ENCODE results near the gene RAB27A. TPM values are rescaled to one million over a fixed set of nuclear protein-coding genes. Genes with fewer than 3 reads are reported as not detected.

The RAB27A gene
- total RNA-seq, 6 experiments from 2014 or later = 15.9 to 41.4 (median 21.0) TPM

- intact Hi-C loops (cut with DNase I) = no loop called here
- no peak overlapping the region for H3K27ac ChIP-seq
- no peak for ATAC-seq
Observed at GRCh38 chr15:55247311-55247710, 42.3 kb downstream of the RAB27A start.

DNA sequence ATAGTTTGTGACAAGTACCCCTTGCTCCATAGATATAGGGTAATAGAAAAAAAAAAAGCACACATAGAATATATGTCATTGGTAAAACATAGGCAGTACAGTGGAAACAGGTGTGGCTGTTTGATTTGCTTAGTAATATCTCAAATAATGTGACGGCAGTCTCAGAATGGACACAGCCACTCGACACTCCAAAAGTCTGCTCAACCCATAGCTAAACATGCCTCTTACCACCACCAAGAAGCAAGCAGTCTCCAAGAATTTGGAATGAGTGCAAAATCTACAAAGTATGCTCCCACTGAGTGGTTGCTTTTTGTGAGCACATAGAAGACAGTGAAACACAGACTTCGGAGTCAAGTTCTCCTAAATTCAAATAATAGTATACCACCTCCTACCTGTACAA lies 43.0 kb downstream of the RAB27A start:
- 90% methylated on average over 3 of the region's 3 CpGs for WGBS (ENCODE audit: insufficient coverage, low coverage, low lambda C conversion rate, missing lambda C conversion rate)
- DNase-seq = no peak

More at GRCh38 chr15:55247311-55247710, 42.3 kb downstream of the RAB27A start:
- peaks cover 0 to 38% (median 18%) of the 10 kb centered on the region in 4 donors for H3K4me1 ChIP-seq
- no peak for DNase-seq
- no peaks in the 10 kb centered on the region for H3K9me3 ChIP-seq
- no peaks in the 10 kb centered on the region for H3K36me3 ChIP-seq
- no peaks in the 10 kb centered on the region for H3K27me3 ChIP-seq
- H3K4me3 ChIP-seq = no peak overlapping the region
- TF ChIP-seq CTCF (IDR thresholded peaks at IDR 0.05) (no peak), POLR2A (IDR thresholded peaks at IDR 0.05) (no peak)

DNA sequence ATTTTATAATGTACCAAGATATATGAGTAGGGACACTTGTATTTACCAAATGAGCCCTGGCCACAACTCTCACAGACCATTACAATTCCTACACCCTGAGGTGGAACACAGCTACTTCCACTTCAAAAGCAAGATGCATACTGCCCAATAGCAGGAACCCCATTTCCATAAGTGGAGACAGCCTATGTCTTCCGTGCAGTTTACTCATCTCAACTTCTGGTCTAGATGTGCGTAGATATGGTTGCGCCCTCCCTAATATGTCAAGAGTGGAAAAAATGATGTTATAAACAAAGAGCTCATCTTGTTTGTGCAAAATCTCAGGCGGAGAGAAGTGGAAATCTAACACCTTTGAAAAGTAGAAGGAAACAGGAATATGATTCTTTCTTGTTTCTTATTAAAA lies 44.6 kb downstream of the RAB27A start:
- H3K4me3 ChIP-seq = no peak overlapping the region
- no peaks in the 10 kb centered on the region for H3K36me3 ChIP-seq
- H3K9me3 ChIP-seq = no peaks in the 10 kb centered on the region
- ATAC-seq = no peak
- 98% methylated on average over 4 of the region's 4 CpGs for WGBS (ENCODE audit: insufficient coverage, low coverage, low lambda C conversion rate, missing lambda C conversion rate)
- TF ChIP-seq POLR2A (IDR thresholded peaks at IDR 0.05) (no peak), CTCF (IDR thresholded peaks at IDR 0.05) (no peak)
- DNase-seq = no peak
- H3K27ac ChIP-seq = no peak overlapping the region
- intact Hi-C loops (cut with DNase I) = no loop called here
- H3K27me3 ChIP-seq = no peaks in the 10 kb centered on the region
- peaks cover 0 to 18% (median 7%) of the 10 kb centered on the region in 4 donors for H3K4me1 ChIP-seq

More for the DNA sequence above, 43.0 kb downstream of the RAB27A start:
- TF ChIP-seq CTCF (IDR thresholded peaks at IDR 0.05) = no peak
- no peak for TF ChIP-seq POLR2A (IDR thresholded peaks at IDR 0.05)
- H3K27ac ChIP-seq = no peak overlapping the region
- intact Hi-C loops (cut with DNase I) = no loop called here
- H3K4me3 ChIP-seq = no peak overlapping the region
- H3K9me3 ChIP-seq = no peaks in the 10 kb centered on the region
- H3K27me3 ChIP-seq = no peaks in the 10 kb centered on the region
- H3K4me1 ChIP-seq = peaks cover 0 to 31% (median 14%) of the 10 kb centered on the region in 4 donors
- H3K36me3 ChIP-seq = no peaks in the 10 kb centered on the region
- ATAC-seq = no peak

GRCh38 chr15:55241891-55242290 lies 47.7 kb downstream of the RAB27A start:
- ATAC-seq (no peak), DNase-seq (no peak)
- Histone ChIP-seq H3K4me3 (no peak overlapping the region), H3K4me1 (no peaks in the 10 kb centered on the region), H3K9me3 (no peaks in the 10 kb centered on the region), H3K36me3 (no peaks in the 10 kb centered on the region), H3K27me3 (no peaks in the 10 kb centered on the region), H3K27ac (no peak overlapping the region)
- WGBS (ENCODE audit: insufficient coverage, low coverage, low lambda C conversion rate, missing lambda C conversion rate) = 48% methylated on average over 1 of the region's 1 CpG
- TF ChIP-seq POLR2A (IDR thresholded peaks at IDR 0.05) (no peak), CTCF (IDR thresholded peaks at IDR 0.05) (no peak)
- intact Hi-C loops (cut with DNase I) = no loop called here

DNA sequence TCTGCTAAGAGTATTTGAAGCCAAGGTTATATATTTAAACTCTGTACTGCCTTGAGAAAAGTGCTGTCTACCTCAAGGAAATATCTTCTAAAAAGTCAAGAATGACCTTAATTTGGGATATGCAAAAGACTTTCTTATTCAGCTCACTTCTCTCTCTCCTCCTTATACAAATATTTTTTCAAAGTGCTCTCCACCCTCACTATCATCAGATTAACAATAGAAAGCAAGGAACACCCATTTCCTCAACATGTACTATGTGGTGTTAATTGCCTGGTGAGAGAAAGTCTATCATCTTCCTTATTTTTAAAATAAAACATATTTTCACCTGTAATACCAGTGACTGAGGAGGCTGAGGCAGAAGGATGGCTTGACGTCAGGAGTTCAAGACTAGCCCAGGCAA lies 48.4 kb downstream of the RAB27A start:
- DNase-seq = no peak
- Histone ChIP-seq H3K36me3 (no peaks in the 10 kb centered on the region), H3K9me3 (no peaks in the 10 kb centered on the region), H3K4me1 (no peaks in the 10 kb centered on the region), H3K27ac (no peak overlapping the region), H3K27me3 (no peaks in the 10 kb centered on the region), H3K4me3 (no peak overlapping the region)
- no peak for ATAC-seq
- WGBS (ENCODE audit: insufficient coverage, low coverage, low lambda C conversion rate, missing lambda C conversion rate) = 42% methylated on average over 1 of the region's 1 CpG
- no peak for TF ChIP-seq POLR2A (IDR thresholded peaks at IDR 0.05)
- no peak for TF ChIP-seq CTCF (IDR thresholded peaks at IDR 0.05)
- intact Hi-C loops (cut with DNase I) = no loop called here
